Measurements from ENCODE around the gene ATP1A4. TPM values are rescaled to one million over a fixed set of nuclear protein-coding genes. Genes with fewer than 3 reads are reported as not detected.

The ATP1A4 gene
- total RNA-seq, 2 donors from 2014 or later: 0.68 to 1.1 TPM

- H3K4me1 ChIP-seq (ENCODE audit: control insufficient read depth in 1 of 2, low read depth in 2 of 2): peaks cover 27 to 60% of the 10 kb centered on the region in 2 donors
- ATAC-seq (ENCODE audit: insufficient number of reproducible peaks, low FRiP score, low read depth) (no peak), DNase-seq (ENCODE audit: low spot score) (no peak)
- H3K27ac ChIP-seq: peak overlapping the region; percentile 77 to 92
- H3K36me3 ChIP-seq: peaks cover 1% of the 10 kb centered on the region
- no peaks in the 10 kb centered on the region for H3K9me3 ChIP-seq
- H3K4me3 ChIP-seq: no peak overlapping the region
- TF ChIP-seq CTCF (IDR thresholded peaks at IDR 0.05): peak; percentile 41
- no peaks in the 10 kb centered on the region for H3K27me3 ChIP-seq (replicated peaks; ENCODE audit: insufficient read depth)
These were observed 38.0 kb upstream of the ATP1A4 start for GRCh38 chr1:160113407-160113806.

GRCh38 chr1:160114085-160114484 is 37.3 kb upstream of the ATP1A4 start:
- peaks cover 32 to 64% of the 10 kb centered on the region in 2 donors for H3K4me1 ChIP-seq (ENCODE audit: control insufficient read depth in 1 of 2, low read depth in 2 of 2)
- peak overlapping the region; percentile 77 to 92 for H3K27ac ChIP-seq
- no peak for ATAC-seq (ENCODE audit: insufficient number of reproducible peaks, low FRiP score, low read depth)
- no peak for TF ChIP-seq CTCF (IDR thresholded peaks at IDR 0.05)
- no peaks in the 10 kb centered on the region for H3K27me3 ChIP-seq (replicated peaks; ENCODE audit: insufficient read depth)
- no peak overlapping the region for H3K4me3 ChIP-seq
- no peaks in the 10 kb centered on the region for H3K9me3 ChIP-seq
- H3K36me3 ChIP-seq: peaks cover 5% of the 10 kb centered on the region
- DNase-seq (ENCODE audit: low spot score): no peak

GRCh38 chr1:160115545-160116282 is 35.7 kb upstream of the ATP1A4 start, which contains the start of gene ATP1A2:
Gene ATP1A2, plus strand, starts transcription at chr1:160115759. Its CDS starts 103 bp downstream, at chr1:160115862.
- peaks cover 6% of the 10 kb centered on the region for H3K36me3 ChIP-seq
- no peaks in the 10 kb centered on the region for H3K27me3 ChIP-seq (replicated peaks; ENCODE audit: insufficient read depth)
- peak within 1 kb of the TSS; percentile 77 to 92 for H3K27ac ChIP-seq
- peak within 1 kb of the TSS; percentile 79 for H3K4me3 ChIP-seq
- TF ChIP-seq CTCF (IDR thresholded peaks at IDR 0.05): no peak
- DNase-seq (ENCODE audit: low spot score): no peak
- ATAC-seq (ENCODE audit: insufficient number of reproducible peaks, low FRiP score, low read depth): peak; percentile 42
- H3K9me3 ChIP-seq: no peaks in the 10 kb centered on the region
- H3K4me1 ChIP-seq (ENCODE audit: control insufficient read depth in 1 of 2, low read depth in 2 of 2): peaks cover 35 to 74% of the 10 kb centered on the region in 2 donors

DNA sequence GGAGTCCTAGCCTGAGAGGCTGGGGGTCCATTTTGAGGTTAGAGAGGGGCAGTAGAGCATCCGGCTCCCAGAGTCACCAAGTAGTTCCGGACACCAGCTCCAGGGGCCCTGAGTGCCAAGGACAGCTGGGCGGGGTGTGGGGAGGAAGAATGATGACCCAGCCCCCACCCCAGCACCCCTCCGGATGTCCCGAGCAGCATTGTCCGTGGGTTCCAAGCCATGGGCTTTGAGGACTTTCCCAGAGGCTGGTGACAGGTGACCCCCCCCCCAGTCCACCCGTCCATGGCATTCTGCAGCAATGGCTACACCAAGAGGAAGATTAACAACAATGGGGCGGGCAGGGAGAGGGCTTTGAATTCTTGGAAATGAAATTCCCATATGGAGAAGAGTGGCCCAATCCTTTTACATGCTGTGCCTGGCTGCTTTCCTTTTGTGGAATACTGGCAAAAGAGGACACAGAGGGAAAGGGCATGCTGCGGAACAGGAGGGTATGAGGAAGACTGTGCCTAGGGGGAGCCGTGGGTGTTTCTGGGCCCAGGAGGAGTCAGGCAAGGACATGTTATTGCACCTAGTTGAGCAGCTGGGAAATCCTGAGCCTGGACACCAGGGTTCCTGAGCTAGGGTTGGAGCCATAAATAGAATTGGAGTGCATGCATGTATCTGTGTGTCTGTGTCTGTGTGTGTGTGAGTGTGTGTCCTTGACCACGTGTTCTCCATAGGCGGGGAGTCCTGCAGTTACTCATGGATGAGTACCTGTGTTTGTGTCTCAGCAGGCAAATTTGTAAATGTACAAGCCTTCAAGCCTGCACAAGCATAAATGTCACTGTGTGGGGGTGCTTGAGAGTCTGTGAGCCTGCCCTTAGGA is 34.9 kb upstream of the ATP1A4 start:
- H3K4me3 ChIP-seq: peak overlapping the region; percentile 79
- H3K27me3 ChIP-seq (replicated peaks; ENCODE audit: insufficient read depth): no peaks in the 10 kb centered on the region
- H3K27ac ChIP-seq: peak overlapping the region; percentile 77 to 92
- peaks cover 14% of the 10 kb centered on the region for H3K36me3 ChIP-seq
- ATAC-seq (ENCODE audit: insufficient number of reproducible peaks, low FRiP score, low read depth) (no peak), DNase-seq (ENCODE audit: low spot score) (peak; percentile 50)
- no peak for TF ChIP-seq CTCF (IDR thresholded peaks at IDR 0.05)
- no peaks in the 10 kb centered on the region for H3K9me3 ChIP-seq
- peaks cover 35 to 82% of the 10 kb centered on the region in 2 donors for H3K4me1 ChIP-seq (ENCODE audit: control insufficient read depth in 1 of 2, low read depth in 2 of 2)

- TF ChIP-seq CTCF (IDR thresholded peaks at IDR 0.05): no peak
- ATAC-seq (ENCODE audit: insufficient number of reproducible peaks, low FRiP score, low read depth) (no peak), DNase-seq (ENCODE audit: low spot score) (no peak)
- Histone ChIP-seq H3K36me3 (peaks cover 16% of the 10 kb centered on the region), H3K4me3 (peak overlapping the region; percentile 79), H3K27ac (peak overlapping the region; percentile 77 to 92), H3K27me3 (replicated peaks; ENCODE audit: insufficient read depth) (no peaks in the 10 kb centered on the region), H3K9me3 (no peaks in the 10 kb centered on the region), H3K4me1 (ENCODE audit: control insufficient read depth in 1 of 2, low read depth in 2 of 2) (peaks cover 35 to 82% of the 10 kb centered on the region in 2 donors)
These were observed 34.1 kb upstream of the ATP1A4 start for GRCh38 chr1:160117300-160117699.
